Measurements from ENCODE around the gene UFD1. TPM values are rescaled to one million over a fixed set of nuclear protein-coding genes. Genes with fewer than 3 reads are reported as not detected.
"Not testable (repeated sequence)": the region's sequence is repeated elsewhere in the genome, so short reads cannot be mapped to it uniquely, and the experiment has no call there.

The UFD1 gene
- total and polyA plus RNA-seq, 8 donors = 3.8 to 86.6 (median 51.3) TPM

GRCh38 chr22:19440411-19441195, 38.4 kb downstream of the UFD1 start:
- no peaks in the 10 kb centered on the region for H3K9me3 ChIP-seq
- no peak for DNase-seq
- no peak overlapping the region for H3K4me3 ChIP-seq
- H3K36me3 ChIP-seq = peaks cover 17 to 77% (median 57%) of the 10 kb centered on the region in 4 donors
- no peaks in the 10 kb centered on the region for H3K27me3 ChIP-seq
- TF ChIP-seq POLR2A (IDR thresholded peaks at IDR 0.05) (no peak), POLR2AphosphoS5 (IDR thresholded peaks at IDR 0.05) (no peak), CTCF (IDR thresholded peaks at IDR 0.05) (no peak), EP300 (IDR thresholded peaks at IDR 0.05) (no peak)
- peaks cover 1 to 27% (median 17%) of the 10 kb centered on the region in 4 donors for H3K4me1 ChIP-seq
- H3K27ac ChIP-seq = no peak overlapping the region
- WGBS, 5 donors = 76 to 88% (median 86%) methylated on average over 7 to 8 of the region's 8 CpGs
- intact Hi-C loops (cut with DNase I; ENCODE audit: low total_unique reads) = no loop called here

GRCh38 chr22:19438298-19438697, 40.7 kb downstream of the UFD1 start:
- DNase-seq = no peak
- Histone ChIP-seq H3K27me3 (no peaks in the 10 kb centered on the region), H3K9me3 (no peaks in the 10 kb centered on the region), H3K36me3 (peaks cover 17 to 75% (median 56%) of the 10 kb centered on the region in 4 donors), H3K4me3 (no peak overlapping the region), H3K27ac (no peak overlapping the region), H3K4me1 (peaks cover 1 to 22% (median 5%) of the 10 kb centered on the region in 4 donors)
- 86 to 96% (median 93%) methylated on average over 7 of the region's 7 CpGs for WGBS, 5 donors
- no peak for TF ChIP-seq POLR2A (IDR thresholded peaks at IDR 0.05)
- no peak for TF ChIP-seq POLR2AphosphoS5 (IDR thresholded peaks at IDR 0.05)
- TF ChIP-seq CTCF (IDR thresholded peaks at IDR 0.05) = no peak
- TF ChIP-seq EP300 (IDR thresholded peaks at IDR 0.05) = no peak
- intact Hi-C loops (cut with DNase I; ENCODE audit: low total_unique reads) = no loop called here

DNA sequence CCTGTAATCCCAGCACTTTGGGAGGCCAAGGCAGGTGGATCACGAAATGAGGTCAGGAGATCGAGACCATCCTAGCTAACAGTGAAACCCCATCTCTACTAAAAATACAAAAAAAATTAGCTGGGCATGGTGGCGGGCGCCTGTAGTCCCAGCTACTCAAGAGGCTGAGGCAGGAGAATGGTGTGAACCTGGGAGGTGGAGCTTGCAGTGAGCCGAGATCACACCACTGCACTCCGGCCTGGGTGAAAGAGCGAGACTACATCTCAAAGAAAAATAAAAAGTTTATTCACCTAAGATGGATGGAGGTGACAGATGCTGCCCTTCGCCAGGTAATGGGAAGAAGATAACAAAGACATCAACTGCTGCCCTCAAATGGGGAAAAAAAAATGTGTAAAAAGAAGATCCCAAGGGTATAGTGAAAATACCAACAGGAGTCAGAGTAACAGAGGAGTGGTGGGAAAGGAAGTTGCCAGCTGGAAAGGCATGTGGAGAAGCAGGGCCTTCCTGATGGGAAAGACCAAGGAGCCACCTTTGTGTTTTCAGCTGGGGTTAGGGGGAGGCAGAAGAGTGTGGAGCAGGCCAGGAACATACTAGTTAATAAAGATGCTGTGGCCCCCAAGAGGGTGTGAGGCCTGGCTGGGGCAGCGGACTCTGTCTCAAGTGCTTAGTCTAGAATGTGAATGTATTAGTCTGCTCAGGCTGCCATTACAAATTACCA, 42.4 kb downstream of the UFD1 start:
- WGBS, 5 donors = 88 to 97% (median 93%) methylated on average over 9 of the region's 9 CpGs
- H3K27me3 ChIP-seq; H3K4me3 ChIP-seq; DNase-seq; H3K9me3 ChIP-seq; intact Hi-C loops (cut with DNase I; ENCODE audit: low total_unique reads); H3K27ac ChIP-seq: not testable (repeated sequence)
- H3K4me1 ChIP-seq = peaks cover 7 to 24% (median 11%) of the 10 kb centered on the region in 4 donors
- H3K36me3 ChIP-seq = peaks cover 17 to 61% (median 43%) of the 10 kb centered on the region in 4 donors

- Histone ChIP-seq H3K36me3 (peaks cover 17 to 49% (median 36%) of the 10 kb centered on the region in 4 donors), H3K27me3 (no peaks in the 10 kb centered on the region), H3K27ac (no peak overlapping the region), H3K4me3 (no peak overlapping the region), H3K4me1 (peaks cover 17 to 35% (median 20%) of the 10 kb centered on the region in 4 donors), H3K9me3 (no peaks in the 10 kb centered on the region)
- TF ChIP-seq CTCF (IDR thresholded peaks at IDR 0.05) = no peak
- no peak for TF ChIP-seq POLR2A (IDR thresholded peaks at IDR 0.05)
- TF ChIP-seq POLR2AphosphoS5 (IDR thresholded peaks at IDR 0.05) = no peak
- no peak for TF ChIP-seq EP300 (IDR thresholded peaks at IDR 0.05)
- 74 to 87% (median 78%) methylated on average over 2 of the region's 2 CpGs for WGBS, 5 donors
- no peak for DNase-seq
- intact Hi-C loops (cut with DNase I; ENCODE audit: low total_unique reads) = loop anchor here (5.0 kb wide), 1 partner anchor 42 kb away; the partner anchor contains the start of genes CDC45 and UFD1
Measured at GRCh38 chr22:19434829-19435580, 44.0 kb downstream of the UFD1 start.
